Breast epithelium (tissue), 4 donors: ENCODE results near the gene ZBTB48. TPM values are rescaled to one million over a fixed set of nuclear protein-coding genes. Genes with fewer than 3 reads are reported as not detected.
"Not testable (repeated sequence)": the region's sequence is repeated elsewhere in the genome, so short reads cannot be mapped to it uniquely, and the experiment has no call there.

Experiments used
- DNase-seq, 2 donors: peaks; one replicate each; pipeline ENCODE4 v3.0.0-alpha.2; 2019; ENCODE audit warnings: low spot score in 2 of 2
- H3K27ac ChIP-seq, 2 donors: fragments of 200-600 bp; sonication (generic) in 1 of 2; one replicate each; pipeline ENCODE4 v1.5.1; 2016 to 2019; ENCODE audit warnings: mild to moderate bottlenecking in 1 of 2
- H3K27me3 ChIP-seq, 2 donors: fragments of 200-600 bp; sonication (generic) in 1 of 2; one replicate each; pipeline versions ENCODE4 v1.5.1 to v1.6.0; 2017 to 2019; ENCODE audit warnings: control low read depth in 1 of 2, mild to moderate bottlenecking in 1 of 2
- H3K36me3 ChIP-seq: fragments of 200-600 bp; one replicate; pipeline ENCODE4 v1.5.1; 2019
- H3K4me1 ChIP-seq, 2 donors: fragments of 200-600 bp; sonication (generic); one replicate each; pipeline ENCODE4 v1.5.1; 2016 to 2019; ENCODE audit warnings: control low read depth in 1 of 2
- H3K4me3 ChIP-seq, 3 donors: fragments of 200-600 bp; sonication (generic); 1 replicate in 2 of 3; 2 replicates in 1 of 3; pipeline ENCODE4 v1.5.1; 2016 to 2019; ENCODE audit warnings: mild to moderate bottlenecking in 3 of 3, moderate library complexity in 2 of 3
- H3K9me3 ChIP-seq, 2 donors: fragments of 200-600 bp; sonication (generic) in 1 of 2; one replicate each; pipeline ENCODE4 v1.5.1; 2016 to 2019; ENCODE audit warnings: control low read depth in 1 of 2
- POLR2A ChIP-seq: fragments of 450-650 bp; IDR thresholded peaks from one replicate; pipeline ENCODE4 v1.6.1; 2016; ENCODE audit warnings: antibody characterized with exemption, mild to moderate bottlenecking, moderate library complexity
- POLR2AphosphoS5 ChIP-seq, 3 donors: sonication (generic); formaldehyde crosslinking; IDR thresholded peaks; one replicate each; pipeline ENCODE4 v1.6.1; 2017; ENCODE audit warnings: antibody characterized with exemption in 3 of 3
- intact Hi-C: fragments of 100-400 bp; cut with DNase I; formaldehyde crosslinking; loops from one replicate; pipeline ENCODE4 v1.15.1; 2023; ENCODE audit warnings: low total_unique reads
- total RNA-seq, 3 donors: library from RNA; depleted of rRNA; stranded (reverse); fragments of >200 nt; gene quantifications; one replicate each; pipeline ENCODE4 v1.1.0, GENCODE V29; 2016
- TF ChIP-seq, protein P1 (sequence below), 3 donors: fragments of 450-650 bp; IDR thresholded peaks; one replicate each; pipeline ENCODE4 v1.5.1; 2016 to 2017; ENCODE audit warnings: antibody characterized with exemption in 3 of 3, mild to moderate bottlenecking in 3 of 3, moderate library complexity in 3 of 3

Gene ZBTB48
- total RNA-seq, 3 donors from 2014 or later: 19.3 to 19.6 (median 19.4) TPM

DNA sequence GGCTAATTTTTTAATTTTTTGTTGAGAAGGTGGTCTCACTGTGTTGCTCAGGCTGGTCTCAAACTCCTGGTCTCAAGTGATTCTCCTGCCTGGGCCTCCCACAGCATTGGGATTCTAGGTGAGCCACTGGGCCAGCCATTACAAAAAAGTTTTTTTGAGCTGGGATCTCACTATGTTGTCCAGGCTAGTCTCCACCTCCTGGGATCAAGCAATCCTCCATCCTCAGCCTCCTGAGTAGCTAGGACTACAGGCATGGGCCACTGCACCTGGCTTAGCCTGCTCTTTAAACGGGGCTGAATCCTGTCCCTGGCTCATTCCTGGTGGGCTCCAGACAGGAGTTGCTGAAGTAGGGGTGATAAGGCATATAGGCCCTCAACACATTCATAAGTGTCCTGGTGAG is 22.2 kb upstream of the ZBTB48 start:
- DNase-seq: no peak
- no peak for TF ChIP-seq POLR2AphosphoS5 (IDR thresholded peaks at IDR 0.05)
- TF ChIP-seq, protein P1, sequence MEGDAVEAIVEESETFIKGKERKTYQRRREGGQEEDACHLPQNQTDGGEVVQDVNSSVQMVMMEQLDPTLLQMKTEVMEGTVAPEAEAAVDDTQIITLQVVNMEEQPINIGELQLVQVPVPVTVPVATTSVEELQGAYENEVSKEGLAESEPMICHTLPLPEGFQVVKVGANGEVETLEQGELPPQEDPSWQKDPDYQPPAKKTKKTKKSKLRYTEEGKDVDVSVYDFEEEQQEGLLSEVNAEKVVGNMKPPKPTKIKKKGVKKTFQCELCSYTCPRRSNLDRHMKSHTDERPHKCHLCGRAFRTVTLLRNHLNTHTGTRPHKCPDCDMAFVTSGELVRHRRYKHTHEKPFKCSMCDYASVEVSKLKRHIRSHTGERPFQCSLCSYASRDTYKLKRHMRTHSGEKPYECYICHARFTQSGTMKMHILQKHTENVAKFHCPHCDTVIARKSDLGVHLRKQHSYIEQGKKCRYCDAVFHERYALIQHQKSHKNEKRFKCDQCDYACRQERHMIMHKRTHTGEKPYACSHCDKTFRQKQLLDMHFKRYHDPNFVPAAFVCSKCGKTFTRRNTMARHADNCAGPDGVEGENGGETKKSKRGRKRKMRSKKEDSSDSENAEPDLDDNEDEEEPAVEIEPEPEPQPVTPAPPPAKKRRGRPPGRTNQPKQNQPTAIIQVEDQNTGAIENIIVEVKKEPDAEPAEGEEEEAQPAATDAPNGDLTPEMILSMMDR (IDR thresholded peaks at IDR 0.05): no peak
- TF ChIP-seq POLR2A: no peak
- Histone ChIP-seq H3K27me3 (no peaks in the 10 kb centered on the region), H3K27ac (no peak overlapping the region), H3K36me3 (no peaks in the 10 kb centered on the region), H3K9me3 (no peaks in the 10 kb centered on the region), H3K4me3 (no peak overlapping the region), H3K4me1 (peaks cover 7 to 8% of the 10 kb centered on the region in 2 donors)
- intact Hi-C loops: loop anchor here (10.0 kb wide), 1 partner anchor 67 kb away; the partner anchor contains the start of gene THAP3

DNA sequence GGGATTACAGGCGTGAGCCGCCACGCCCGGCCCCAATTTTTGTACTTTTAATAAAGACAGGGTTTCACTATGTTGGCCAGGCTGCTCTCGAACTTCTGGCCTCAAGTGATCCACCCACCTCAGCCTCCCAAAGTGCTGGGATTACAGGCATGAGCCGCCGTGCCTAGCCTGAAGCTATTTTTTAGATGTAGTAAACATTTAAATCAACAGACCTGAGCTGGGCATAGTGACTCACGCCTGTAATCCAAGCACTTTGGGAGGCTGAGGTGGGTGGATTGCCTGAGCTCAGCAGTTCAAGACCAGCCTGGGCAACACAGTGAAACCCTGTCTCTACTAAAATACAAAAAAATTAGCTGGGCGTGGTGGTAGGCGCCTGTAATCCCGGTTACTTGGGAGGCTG is 20.6 kb upstream of the ZBTB48 start:
- intact Hi-C loops: loop anchor here (10.0 kb wide), 1 partner anchor 66 kb away; the partner anchor contains the start of gene THAP3
- H3K4me1 ChIP-seq, DNase-seq, H3K4me3 ChIP-seq, H3K27ac ChIP-seq, H3K36me3 ChIP-seq, H3K27me3 ChIP-seq, H3K9me3 ChIP-seq: not testable (repeated sequence)

DNA sequence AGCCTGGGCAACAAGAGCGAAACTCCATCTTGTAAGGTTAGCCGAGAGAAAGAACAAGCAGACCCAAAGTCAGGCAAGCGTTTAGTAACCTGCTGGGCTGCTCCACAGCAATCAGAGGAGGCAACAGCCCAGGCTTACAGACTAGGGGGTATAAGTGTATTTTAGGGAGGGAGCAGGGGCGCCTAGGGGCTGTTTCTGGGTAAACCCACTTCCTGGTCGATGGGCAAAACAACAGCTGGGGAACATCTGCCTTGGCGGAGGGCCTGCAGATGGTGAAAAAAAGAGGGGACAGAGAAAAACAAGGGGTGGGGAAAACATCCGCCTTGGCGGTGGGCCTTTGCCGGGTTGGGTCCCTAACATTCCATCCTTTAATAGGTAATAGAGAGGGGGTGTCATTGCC is 19.5 kb upstream of the ZBTB48 start:
- intact Hi-C loops: no loop called here
- H3K4me1 ChIP-seq: peaks cover 0 to under 1% of the 10 kb centered on the region in 2 donors
- no peak for DNase-seq
- no peak overlapping the region for H3K4me3 ChIP-seq
- no peaks in the 10 kb centered on the region for H3K9me3 ChIP-seq
- TF ChIP-seq, protein P1 (IDR thresholded peaks at IDR 0.05): no peak
- TF ChIP-seq POLR2A: no peak
- no peak for TF ChIP-seq POLR2AphosphoS5 (IDR thresholded peaks at IDR 0.05)
- no peaks in the 10 kb centered on the region for H3K36me3 ChIP-seq
- no peaks in the 10 kb centered on the region for H3K27me3 ChIP-seq
- H3K27ac ChIP-seq: no peak overlapping the region

DNA sequence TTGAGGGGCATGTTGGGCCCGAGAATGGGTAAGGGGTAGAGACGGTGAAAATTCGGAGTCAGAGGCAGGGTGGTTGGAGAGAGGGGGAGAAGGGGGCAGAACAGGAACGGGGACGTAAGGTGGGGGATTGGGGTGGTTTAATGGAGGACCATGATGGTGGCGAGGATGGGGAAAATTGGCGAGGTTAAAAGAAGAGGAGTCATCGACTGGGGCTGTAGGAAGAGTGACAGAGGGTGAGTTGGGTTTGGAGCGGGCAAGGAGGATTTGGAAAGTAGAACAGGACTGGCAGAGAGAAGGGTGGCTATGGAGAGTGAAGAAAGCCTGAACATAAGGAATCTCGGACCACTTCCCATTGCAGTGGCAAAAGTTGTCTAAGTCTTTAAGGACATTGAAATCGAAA is 10.8 kb upstream of the ZBTB48 start:
- Histone ChIP-seq H3K4me1 (no peaks in the 10 kb centered on the region), H3K4me3 (no peak overlapping the region), H3K36me3 (no peaks in the 10 kb centered on the region), H3K9me3 (peaks cover 0 to 7% of the 10 kb centered on the region in 2 donors), H3K27me3 (no peaks in the 10 kb centered on the region), H3K27ac (no peak overlapping the region)
- intact Hi-C loops: loop anchor here (5.0 kb wide), 1 partner anchor 417 kb away; no protein-coding TSS in a partner anchor
- TF ChIP-seq POLR2A: no peak
- TF ChIP-seq, protein P1 (IDR thresholded peaks at IDR 0.05): no peak
- no peak for DNase-seq

DNA sequence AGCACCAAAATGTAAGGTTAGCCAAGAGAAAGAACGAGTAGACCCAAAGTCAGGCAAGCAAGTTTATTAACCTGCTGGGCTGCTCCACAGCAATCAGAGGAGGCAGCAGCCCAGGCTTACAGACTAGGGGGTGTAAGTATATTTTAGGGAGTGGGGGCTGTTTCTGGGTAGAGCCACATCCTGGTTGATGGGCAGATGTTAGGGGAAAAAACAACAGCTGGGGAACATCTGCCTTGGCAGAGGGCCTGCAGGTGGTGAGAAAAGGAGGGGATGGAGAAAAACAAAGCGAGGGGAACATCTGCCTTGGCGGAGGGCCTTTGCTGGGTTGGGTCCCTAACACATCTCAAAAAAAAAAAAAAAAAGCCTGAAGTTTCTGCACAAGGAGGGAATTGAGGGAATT is 9.7 kb upstream of the ZBTB48 start:
- no peak for DNase-seq
- no peaks in the 10 kb centered on the region for H3K36me3 ChIP-seq
- TF ChIP-seq POLR2AphosphoS5 (IDR thresholded peaks at IDR 0.05): no peak
- no peak for TF ChIP-seq POLR2A
- TF ChIP-seq, protein P1 (IDR thresholded peaks at IDR 0.05): no peak
- no peak overlapping the region for H3K4me3 ChIP-seq
- no peak overlapping the region for H3K27ac ChIP-seq
- H3K9me3 ChIP-seq: peaks cover 0 to 7% of the 10 kb centered on the region in 2 donors
- intact Hi-C loops: no loop called here
- H3K4me1 ChIP-seq: no peaks in the 10 kb centered on the region
- no peaks in the 10 kb centered on the region for H3K27me3 ChIP-seq

DNA sequence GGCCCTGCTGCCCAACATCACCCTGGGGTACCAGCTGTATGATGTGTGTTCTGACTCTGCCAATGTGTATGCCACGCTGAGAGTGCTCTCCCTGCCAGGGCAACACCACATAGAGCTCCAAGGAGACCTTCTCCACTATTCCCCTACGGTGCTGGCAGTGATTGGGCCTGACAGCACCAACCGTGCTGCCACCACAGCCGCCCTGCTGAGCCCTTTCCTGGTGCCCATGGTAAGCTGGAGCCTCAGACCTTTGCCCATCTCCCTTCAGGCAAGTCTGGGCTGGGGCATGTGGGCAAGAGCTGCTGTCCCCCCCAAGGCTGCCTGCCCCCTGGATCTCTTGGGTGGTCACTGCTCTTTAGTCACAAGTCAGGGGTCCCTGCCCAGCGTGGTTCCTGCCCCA is 8.8 kb upstream of the ZBTB48 start:
- TF ChIP-seq POLR2A (no peak), POLR2AphosphoS5 (IDR thresholded peaks at IDR 0.05) (no peak)
- TF ChIP-seq, protein P1 (IDR thresholded peaks at IDR 0.05): no peak
- Histone ChIP-seq H3K4me1 (no peaks in the 10 kb centered on the region), H3K27me3 (no peaks in the 10 kb centered on the region), H3K9me3 (peaks cover 0 to 7% of the 10 kb centered on the region in 2 donors), H3K27ac (no peak overlapping the region), H3K4me3 (no peak overlapping the region), H3K36me3 (no peaks in the 10 kb centered on the region)
- no peak for DNase-seq
- intact Hi-C loops: no loop called here
